ENCODE data around the gene ITPK1.

DNA sequence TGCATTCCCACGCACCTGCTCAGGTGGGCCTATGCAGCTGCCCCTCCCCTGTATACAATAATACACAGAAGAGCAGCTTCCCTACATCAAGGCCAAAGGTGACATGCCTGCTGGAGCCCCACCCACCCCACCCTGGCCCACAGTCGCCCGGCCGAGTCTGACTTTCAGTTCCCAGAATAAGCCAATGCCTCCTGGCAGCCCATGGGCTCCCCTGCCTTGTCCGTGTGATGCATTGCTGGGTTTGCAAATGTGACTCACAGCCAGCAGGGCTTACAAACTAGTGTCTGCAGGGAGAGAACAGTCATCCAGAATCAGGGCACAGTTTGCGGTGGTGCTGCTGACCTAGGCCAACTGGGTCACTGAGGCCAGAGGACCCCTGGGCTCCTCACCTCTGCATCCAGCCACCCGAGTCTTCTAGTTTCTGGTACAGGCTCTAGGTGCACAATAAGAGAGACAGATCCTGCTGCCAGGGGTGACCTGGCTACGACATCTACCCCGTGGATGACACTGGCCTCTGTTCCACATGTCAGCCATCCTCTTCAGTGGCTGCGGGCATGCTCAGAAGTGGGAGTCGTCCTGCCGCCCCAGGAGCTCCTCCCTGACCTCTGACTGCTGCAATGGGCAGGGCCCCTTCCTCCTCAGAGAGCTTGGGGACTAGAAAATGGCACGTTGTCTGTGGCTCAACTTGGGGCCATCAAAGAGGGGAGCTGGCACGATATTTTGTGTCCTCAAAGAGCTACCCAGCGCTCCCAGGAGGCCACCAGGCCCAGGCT lies 108.3 kb downstream of the ITPK1 start:
- TF ChIP-seq, protein P1, sequence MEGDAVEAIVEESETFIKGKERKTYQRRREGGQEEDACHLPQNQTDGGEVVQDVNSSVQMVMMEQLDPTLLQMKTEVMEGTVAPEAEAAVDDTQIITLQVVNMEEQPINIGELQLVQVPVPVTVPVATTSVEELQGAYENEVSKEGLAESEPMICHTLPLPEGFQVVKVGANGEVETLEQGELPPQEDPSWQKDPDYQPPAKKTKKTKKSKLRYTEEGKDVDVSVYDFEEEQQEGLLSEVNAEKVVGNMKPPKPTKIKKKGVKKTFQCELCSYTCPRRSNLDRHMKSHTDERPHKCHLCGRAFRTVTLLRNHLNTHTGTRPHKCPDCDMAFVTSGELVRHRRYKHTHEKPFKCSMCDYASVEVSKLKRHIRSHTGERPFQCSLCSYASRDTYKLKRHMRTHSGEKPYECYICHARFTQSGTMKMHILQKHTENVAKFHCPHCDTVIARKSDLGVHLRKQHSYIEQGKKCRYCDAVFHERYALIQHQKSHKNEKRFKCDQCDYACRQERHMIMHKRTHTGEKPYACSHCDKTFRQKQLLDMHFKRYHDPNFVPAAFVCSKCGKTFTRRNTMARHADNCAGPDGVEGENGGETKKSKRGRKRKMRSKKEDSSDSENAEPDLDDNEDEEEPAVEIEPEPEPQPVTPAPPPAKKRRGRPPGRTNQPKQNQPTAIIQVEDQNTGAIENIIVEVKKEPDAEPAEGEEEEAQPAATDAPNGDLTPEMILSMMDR (IDR thresholded peaks at IDR 0.05) = no peak
- no peak for TF ChIP-seq REST (IDR thresholded peaks at IDR 0.05; ENCODE audit: insufficient read depth in 1 of 2, low read depth in 2 of 2, low read length in 1 of 2)
- TF ChIP-seq POLR2AphosphoS5 (IDR thresholded peaks at IDR 0.05; ENCODE audit: low read depth, low read length) = no peak

Measured in Panc1 (cell line).